Breast epithelium (tissue), 4 donors: ENCODE measurements around the gene DIRAS1. TPM values are rescaled to one million over a fixed set of nuclear protein-coding genes. Genes with fewer than 3 reads are reported as not detected.

Source experiments
- DNase-seq, 2 donors: peaks; one replicate each; pipeline ENCODE4 v3.0.0-alpha.2; 2019; ENCODE audit warnings: low spot score in 2 of 2
- H3K27ac ChIP-seq, 2 donors: fragments of 200-600 bp; sonication (generic) in 1 of 2; one replicate each; pipeline ENCODE4 v1.5.1; 2016 to 2019; ENCODE audit warnings: mild to moderate bottlenecking in 1 of 2
- H3K27me3 ChIP-seq, 2 donors: fragments of 200-600 bp; sonication (generic) in 1 of 2; one replicate each; pipeline versions ENCODE4 v1.5.1 to v1.6.0; 2017 to 2019; ENCODE audit warnings: control low read depth in 1 of 2, mild to moderate bottlenecking in 1 of 2
- H3K36me3 ChIP-seq: fragments of 200-600 bp; one replicate; pipeline ENCODE4 v1.5.1; 2019
- H3K4me1 ChIP-seq, 2 donors: fragments of 200-600 bp; sonication (generic); one replicate each; pipeline ENCODE4 v1.5.1; 2016 to 2019; ENCODE audit warnings: control low read depth in 1 of 2
- H3K4me3 ChIP-seq, 3 donors: fragments of 200-600 bp; sonication (generic); 1 replicate in 2 of 3; 2 replicates in 1 of 3; pipeline ENCODE4 v1.5.1; 2016 to 2019; ENCODE audit warnings: mild to moderate bottlenecking in 3 of 3, moderate library complexity in 2 of 3
- H3K9me3 ChIP-seq, 2 donors: fragments of 200-600 bp; sonication (generic) in 1 of 2; one replicate each; pipeline ENCODE4 v1.5.1; 2016 to 2019; ENCODE audit warnings: control low read depth in 1 of 2
- CTCF ChIP-seq, 3 donors: fragments of 450-650 bp; IDR thresholded peaks; one replicate each; pipeline ENCODE4 v1.5.1; 2016 to 2017; ENCODE audit warnings: antibody characterized with exemption in 3 of 3, mild to moderate bottlenecking in 3 of 3, moderate library complexity in 3 of 3
- POLR2A ChIP-seq: fragments of 450-650 bp; IDR thresholded peaks from one replicate; pipeline ENCODE4 v1.6.1; 2016; ENCODE audit warnings: antibody characterized with exemption, mild to moderate bottlenecking, moderate library complexity
- POLR2AphosphoS5 ChIP-seq, 3 donors: sonication (generic); formaldehyde crosslinking; IDR thresholded peaks; one replicate each; pipeline ENCODE4 v1.6.1; 2017; ENCODE audit warnings: antibody characterized with exemption in 3 of 3
- intact Hi-C: fragments of 100-400 bp; cut with DNase I; formaldehyde crosslinking; loops from one replicate; pipeline ENCODE4 v1.15.1; 2023; ENCODE audit warnings: low total_unique reads
- total RNA-seq, 3 donors: library from RNA; depleted of rRNA; stranded (reverse); fragments of >200 nt; gene quantifications; one replicate each; pipeline ENCODE4 v1.1.0, GENCODE V29; 2016

The DIRAS1 gene
- total RNA-seq, 3 donors from 2014 or later: 0.64 to 3.7 (median 3.6) TPM

- no peaks in the 10 kb centered on the region for H3K36me3 ChIP-seq
- intact Hi-C loops: no loop called here
- no peaks in the 10 kb centered on the region for H3K9me3 ChIP-seq
- TF ChIP-seq POLR2AphosphoS5 (IDR thresholded peaks at IDR 0.05) (no peak), CTCF (IDR thresholded peaks at IDR 0.05) (no peak), POLR2A (no peak)
- DNase-seq: no peak
- H3K4me3 ChIP-seq: no peak overlapping the region
- no peak overlapping the region for H3K27ac ChIP-seq
- no peaks in the 10 kb centered on the region for H3K27me3 ChIP-seq
- peaks cover 0 to 3% of the 10 kb centered on the region in 2 donors for H3K4me1 ChIP-seq
These were observed 14.2 kb upstream of the DIRAS1 start for GRCh38 chr19:2735374-2735773.

GRCh38 chr19:2734589-2735288 is 13.6 kb upstream of the DIRAS1 start:
- TF ChIP-seq CTCF (IDR thresholded peaks at IDR 0.05) (no peak), POLR2AphosphoS5 (IDR thresholded peaks at IDR 0.05) (no peak), POLR2A (no peak)
- no peak for DNase-seq
- Histone ChIP-seq H3K4me1 (peaks cover 0 to 3% of the 10 kb centered on the region in 2 donors), H3K4me3 (no peak overlapping the region), H3K9me3 (no peaks in the 10 kb centered on the region), H3K36me3 (no peaks in the 10 kb centered on the region), H3K27me3 (no peaks in the 10 kb centered on the region), H3K27ac (no peak overlapping the region)
- intact Hi-C loops: no loop called here

GRCh38 chr19:2733930-2734588 is 12.9 kb upstream of the DIRAS1 start:
- intact Hi-C loops: no loop called here
- H3K36me3 ChIP-seq: no peaks in the 10 kb centered on the region
- H3K4me3 ChIP-seq: no peak overlapping the region
- H3K27ac ChIP-seq: no peak overlapping the region
- no peak for DNase-seq
- H3K27me3 ChIP-seq: no peaks in the 10 kb centered on the region
- no peaks in the 10 kb centered on the region for H3K9me3 ChIP-seq
- TF ChIP-seq POLR2A (no peak), POLR2AphosphoS5 (IDR thresholded peaks at IDR 0.05) (no peak), CTCF (IDR thresholded peaks at IDR 0.05) (no peak)
- H3K4me1 ChIP-seq: no peaks in the 10 kb centered on the region

GRCh38 chr19:2732883-2733282 is 11.7 kb upstream of the DIRAS1 start:
- TF ChIP-seq POLR2A (no peak), POLR2AphosphoS5 (IDR thresholded peaks at IDR 0.05) (no peak), CTCF (IDR thresholded peaks at IDR 0.05) (no peak)
- no peak for DNase-seq
- Histone ChIP-seq H3K9me3 (no peaks in the 10 kb centered on the region), H3K4me3 (no peak overlapping the region), H3K36me3 (no peaks in the 10 kb centered on the region), H3K4me1 (no peaks in the 10 kb centered on the region), H3K27ac (no peak overlapping the region), H3K27me3 (no peaks in the 10 kb centered on the region)
- intact Hi-C loops: no loop called here

- no peaks in the 10 kb centered on the region for H3K36me3 ChIP-seq
- intact Hi-C loops: no loop called here
- H3K4me1 ChIP-seq: no peaks in the 10 kb centered on the region
These were observed 11.1 kb upstream of the DIRAS1 start for GRCh38 chr19:2732157-2732725.

More at GRCh38 chr19:2732157-2732725, 11.1 kb upstream of the DIRAS1 start:
- Histone ChIP-seq H3K9me3 (no peaks in the 10 kb centered on the region), H3K27ac (no peak overlapping the region), H3K27me3 (no peaks in the 10 kb centered on the region), H3K4me3 (no peak overlapping the region)
- TF ChIP-seq CTCF (IDR thresholded peaks at IDR 0.05) (no peak), POLR2A (no peak)
- DNase-seq: no peak
